ENCODE measurements around the gene BANP.
"Not testable (repeated sequence)": the region's sequence is repeated elsewhere in the genome, so short reads cannot be mapped to it uniquely, and the experiment has no call there.

DNA sequence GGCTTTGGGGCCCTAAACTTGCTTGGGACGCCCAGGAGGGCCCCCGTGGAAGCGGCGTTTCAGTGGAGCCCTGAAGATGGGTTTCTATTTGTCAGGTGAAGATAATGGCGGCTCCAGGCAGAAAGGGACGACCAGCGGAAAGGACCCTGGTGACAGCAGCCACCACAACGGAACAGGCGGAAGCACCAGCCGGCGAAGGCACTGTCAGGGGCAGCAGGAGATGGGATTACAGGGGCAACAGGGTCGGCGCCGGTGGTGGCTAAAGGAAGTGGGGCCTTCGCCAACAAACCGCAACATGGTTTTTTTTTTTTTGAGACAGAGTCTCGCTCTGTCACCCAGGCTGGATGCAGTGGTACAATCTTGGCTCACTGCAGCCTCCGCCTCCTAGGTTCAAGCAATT lies 38.5 kb upstream of the BANP start:
- TF ChIP-seq, protein P1, sequence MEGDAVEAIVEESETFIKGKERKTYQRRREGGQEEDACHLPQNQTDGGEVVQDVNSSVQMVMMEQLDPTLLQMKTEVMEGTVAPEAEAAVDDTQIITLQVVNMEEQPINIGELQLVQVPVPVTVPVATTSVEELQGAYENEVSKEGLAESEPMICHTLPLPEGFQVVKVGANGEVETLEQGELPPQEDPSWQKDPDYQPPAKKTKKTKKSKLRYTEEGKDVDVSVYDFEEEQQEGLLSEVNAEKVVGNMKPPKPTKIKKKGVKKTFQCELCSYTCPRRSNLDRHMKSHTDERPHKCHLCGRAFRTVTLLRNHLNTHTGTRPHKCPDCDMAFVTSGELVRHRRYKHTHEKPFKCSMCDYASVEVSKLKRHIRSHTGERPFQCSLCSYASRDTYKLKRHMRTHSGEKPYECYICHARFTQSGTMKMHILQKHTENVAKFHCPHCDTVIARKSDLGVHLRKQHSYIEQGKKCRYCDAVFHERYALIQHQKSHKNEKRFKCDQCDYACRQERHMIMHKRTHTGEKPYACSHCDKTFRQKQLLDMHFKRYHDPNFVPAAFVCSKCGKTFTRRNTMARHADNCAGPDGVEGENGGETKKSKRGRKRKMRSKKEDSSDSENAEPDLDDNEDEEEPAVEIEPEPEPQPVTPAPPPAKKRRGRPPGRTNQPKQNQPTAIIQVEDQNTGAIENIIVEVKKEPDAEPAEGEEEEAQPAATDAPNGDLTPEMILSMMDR (IDR thresholded peaks at IDR 0.05): not testable (repeated sequence)
- not testable (repeated sequence) for TF ChIP-seq RXRA (IDR thresholded peaks at IDR 0.05; ENCODE audit: borderline replicate concordance, low read depth); EZH2phosphoT487 (IDR thresholded peaks at IDR 0.05; ENCODE audit: borderline replicate concordance, low read depth); SMC3 (IDR thresholded peaks at IDR 0.05; ENCODE audit: low read depth, low read length); MEF2A (IDR thresholded peaks at IDR 0.05; ENCODE audit: borderline replicate concordance, low read depth); MXI1 (IDR thresholded peaks at IDR 0.05; ENCODE audit: low read depth, low read length); POLR2AphosphoS5 (IDR thresholded peaks at IDR 0.05; ENCODE audit: low read depth, low read length); RAD21 (IDR thresholded peaks at IDR 0.05; ENCODE audit: low read length); SIN3A (IDR thresholded peaks at IDR 0.05; ENCODE audit: borderline replicate concordance, low read depth, low read length)
- TF ChIP-seq, protein P2, sequence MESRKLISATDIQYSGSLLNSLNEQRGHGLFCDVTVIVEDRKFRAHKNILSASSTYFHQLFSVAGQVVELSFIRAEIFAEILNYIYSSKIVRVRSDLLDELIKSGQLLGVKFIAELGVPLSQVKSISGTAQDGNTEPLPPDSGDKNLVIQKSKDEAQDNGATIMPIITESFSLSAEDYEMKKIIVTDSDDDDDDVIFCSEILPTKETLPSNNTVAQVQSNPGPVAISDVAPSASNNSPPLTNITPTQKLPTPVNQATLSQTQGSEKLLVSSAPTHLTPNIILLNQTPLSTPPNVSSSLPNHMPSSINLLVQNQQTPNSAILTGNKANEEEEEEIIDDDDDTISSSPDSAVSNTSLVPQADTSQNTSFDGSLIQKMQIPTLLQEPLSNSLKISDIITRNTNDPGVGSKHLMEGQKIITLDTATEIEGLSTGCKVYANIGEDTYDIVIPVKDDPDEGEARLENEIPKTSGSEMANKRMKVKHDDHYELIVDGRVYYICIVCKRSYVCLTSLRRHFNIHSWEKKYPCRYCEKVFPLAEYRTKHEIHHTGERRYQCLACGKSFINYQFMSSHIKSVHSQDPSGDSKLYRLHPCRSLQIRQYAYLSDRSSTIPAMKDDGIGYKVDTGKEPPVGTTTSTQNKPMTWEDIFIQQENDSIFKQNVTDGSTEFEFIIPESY (IDR thresholded peaks at IDR 0.05; ENCODE audit: borderline replicate concordance, low read depth): not testable (repeated sequence)
